Activated naive CD8-positive, alpha-beta T cell (primary cell): ENCODE measurements around the gene MNT.

Experiments used
- H3K27ac Mint-ChIP-seq: one replicate; pipeline ENCODE4 v1.8.0; 2021; ENCODE audit warnings: mixed read lengths
- H3K27me3 Mint-ChIP-seq: one replicate; pipeline ENCODE4 v1.8.0; 2021; ENCODE audit warnings: mixed read lengths
- H3K36me3 Mint-ChIP-seq: one replicate; pipeline ENCODE4 v1.8.0; 2021; ENCODE audit warnings: mixed read lengths
- H3K4me1 Mint-ChIP-seq: one replicate; pipeline ENCODE4 v1.8.0; 2021; ENCODE audit warnings: low read depth, mixed read lengths
- H3K4me3 Mint-ChIP-seq: one replicate; pipeline ENCODE4 v1.8.0; 2021; ENCODE audit warnings: mild to moderate bottlenecking, mixed read lengths
- H3K9me3 Mint-ChIP-seq: one replicate; pipeline ENCODE4 v1.8.0; 2021; ENCODE audit warnings: low read depth, mixed read lengths

Gene MNT

DNA sequence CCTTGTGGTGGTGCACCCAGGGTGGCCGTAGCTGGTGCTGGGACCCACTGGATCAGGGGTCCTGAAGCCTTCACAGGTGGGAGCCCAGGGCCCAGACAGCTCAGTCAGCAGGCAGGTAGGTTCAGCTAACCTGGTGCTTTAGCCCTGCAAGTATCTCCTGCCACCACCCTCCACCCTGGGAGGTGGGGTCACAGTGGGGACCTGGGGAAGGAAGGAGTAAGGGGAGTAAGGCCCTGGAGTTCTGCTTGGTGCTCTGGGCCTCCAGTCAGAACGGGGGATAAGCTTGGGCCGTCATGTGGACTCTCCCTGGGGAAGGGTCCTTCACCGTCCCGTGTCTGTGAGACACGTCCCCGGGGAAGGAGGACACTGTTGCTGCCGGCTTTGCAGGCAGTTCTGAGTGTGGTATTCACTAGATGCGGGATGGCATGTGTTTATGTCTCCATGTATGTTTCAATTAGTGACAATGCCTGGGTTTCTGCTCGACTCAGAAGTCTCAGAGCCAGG, 42.9 kb downstream of the MNT start:
- Mint-ChIP-seq H3K9me3 (no peaks in the 10 kb centered on the region), H3K27me3 (no peaks in the 10 kb centered on the region), H3K27ac (no peak overlapping the region), H3K4me3 (no peak overlapping the region), H3K4me1 (peaks cover 17% of the 10 kb centered on the region), H3K36me3 (peaks cover 2% of the 10 kb centered on the region)

DNA sequence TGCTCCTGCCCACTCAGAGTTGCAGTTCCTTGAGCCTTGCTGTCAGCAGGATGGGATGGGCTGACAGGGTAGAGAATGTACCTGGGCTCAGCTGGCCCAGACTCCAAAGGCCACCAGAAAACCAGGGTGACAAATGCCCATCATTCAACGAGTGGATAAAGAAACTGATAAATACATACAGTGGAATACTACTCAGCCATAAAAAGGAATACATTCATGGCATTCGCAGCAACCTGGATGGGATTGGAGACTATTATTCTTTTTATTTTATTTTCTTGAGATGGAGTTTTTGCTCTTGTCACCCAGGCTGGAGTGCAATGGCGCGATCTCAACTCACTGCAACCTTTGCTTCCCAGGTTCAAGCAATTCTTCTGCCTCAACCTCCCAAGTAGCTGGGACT, 43.6 kb downstream of the MNT start:
- H3K36me3 Mint-ChIP-seq, result peaks cover 2% of the 10 kb centered on the region
- no peak overlapping the region for H3K27ac Mint-ChIP-seq
- H3K27me3 Mint-ChIP-seq, result no peaks in the 10 kb centered on the region
- peaks cover 18% of the 10 kb centered on the region for H3K4me1 Mint-ChIP-seq
- no peak overlapping the region for H3K4me3 Mint-ChIP-seq
- H3K9me3 Mint-ChIP-seq, result no peaks in the 10 kb centered on the region

DNA sequence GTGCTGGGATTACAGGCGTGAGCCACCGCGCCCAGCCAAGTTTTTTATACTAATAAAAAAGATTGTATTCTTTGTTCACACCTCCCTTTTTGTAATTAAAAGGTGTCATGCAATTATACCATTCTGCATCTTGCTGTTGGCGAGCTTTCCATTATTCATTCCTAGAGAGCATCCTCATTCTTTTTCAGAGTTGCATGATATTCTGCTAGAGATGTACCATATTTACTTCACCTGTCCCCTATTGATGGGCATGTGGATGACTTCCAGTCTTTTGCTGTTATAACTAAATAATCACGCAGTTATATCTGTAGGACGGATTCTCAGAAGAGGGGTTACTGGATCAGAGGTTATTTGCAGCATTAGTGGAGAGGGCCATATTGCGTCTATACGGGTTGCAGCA, 46.5 kb downstream of the MNT start:
- Mint-ChIP-seq H3K36me3 (peaks cover 2% of the 10 kb centered on the region), H3K4me1 (peaks cover 20% of the 10 kb centered on the region), H3K27me3 (no peaks in the 10 kb centered on the region), H3K27ac (peak overlapping the region; percentile 51), H3K9me3 (no peaks in the 10 kb centered on the region), H3K4me3 (no peak overlapping the region)

GRCh38 chr17:2351269-2351668, 49.6 kb downstream of the MNT start:
- Mint-ChIP-seq H3K27me3 (no peaks in the 10 kb centered on the region), H3K36me3 (no peaks in the 10 kb centered on the region), H3K4me3 (no peak overlapping the region), H3K9me3 (no peaks in the 10 kb centered on the region), H3K27ac (no peak overlapping the region), H3K4me1 (peaks cover 20% of the 10 kb centered on the region)

- no peaks in the 10 kb centered on the region for H3K9me3 Mint-ChIP-seq
- no peak overlapping the region for H3K4me3 Mint-ChIP-seq
- H3K27me3 Mint-ChIP-seq, result no peaks in the 10 kb centered on the region
- no peak overlapping the region for H3K27ac Mint-ChIP-seq
- H3K36me3 Mint-ChIP-seq, result peaks cover 5% of the 10 kb centered on the region
- H3K4me1 Mint-ChIP-seq, result peaks cover 9% of the 10 kb centered on the region
Measured at GRCh38 chr17:2347805-2348685, 52.8 kb downstream of the MNT start.

- H3K27ac Mint-ChIP-seq, result no peak overlapping the region
- H3K4me1 Mint-ChIP-seq, result peaks cover 20% of the 10 kb centered on the region
- H3K4me3 Mint-ChIP-seq, result no peak overlapping the region
- no peaks in the 10 kb centered on the region for H3K27me3 Mint-ChIP-seq
- H3K36me3 Mint-ChIP-seq, result peaks cover 5% of the 10 kb centered on the region
- H3K9me3 Mint-ChIP-seq, result no peaks in the 10 kb centered on the region
Measured at GRCh38 chr17:2346475-2346874, 54.4 kb downstream of the MNT start.

DNA sequence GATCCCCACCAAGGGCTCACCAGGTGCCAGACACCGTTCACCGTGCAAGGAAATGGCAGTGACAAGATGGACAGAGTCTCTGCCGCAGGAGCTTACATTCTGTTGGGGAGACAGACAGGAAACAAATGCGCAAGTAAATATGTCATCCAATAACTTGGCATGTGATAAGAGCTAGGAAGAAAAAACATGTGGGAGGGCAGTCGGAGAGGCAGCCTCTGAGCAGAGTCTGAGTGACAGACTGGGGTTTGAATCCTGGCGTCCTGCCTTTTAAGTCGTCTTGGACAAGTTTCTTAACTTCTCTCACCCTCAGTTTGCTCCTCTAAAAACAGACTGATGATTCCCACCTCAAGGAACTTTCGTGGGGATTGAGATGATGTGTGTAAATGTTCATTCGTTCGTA, 56.3 kb downstream of the MNT start:
- H3K27ac Mint-ChIP-seq, result no peak overlapping the region
- no peak overlapping the region for H3K4me3 Mint-ChIP-seq
- H3K4me1 Mint-ChIP-seq, result peaks cover 22% of the 10 kb centered on the region
- no peaks in the 10 kb centered on the region for H3K9me3 Mint-ChIP-seq
- H3K36me3 Mint-ChIP-seq, result peaks cover 5% of the 10 kb centered on the region
- H3K27me3 Mint-ChIP-seq, result no peaks in the 10 kb centered on the region

DNA sequence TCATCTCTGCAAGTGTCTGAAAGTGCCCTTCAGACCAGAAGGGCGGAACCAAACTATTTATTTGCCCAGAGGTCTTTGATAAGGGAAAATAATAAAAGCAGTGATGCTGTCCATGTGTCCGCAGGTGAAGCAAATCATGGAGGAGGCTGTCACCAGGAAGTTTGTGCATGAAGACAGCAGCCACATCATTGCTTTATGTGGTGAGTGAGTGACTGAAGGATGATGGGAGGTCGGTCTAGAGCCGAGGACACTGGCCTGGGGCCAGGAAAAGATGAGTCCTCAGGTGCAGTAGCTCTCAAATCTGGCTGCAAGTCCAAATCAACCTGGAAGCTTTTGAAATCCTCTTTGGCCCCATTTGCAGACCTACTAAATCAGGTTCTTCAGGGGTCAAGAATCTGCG, 57.4 kb downstream of the MNT start:
- Mint-ChIP-seq H3K27ac (peak overlapping the region; percentile 73), H3K4me3 (no peak overlapping the region), H3K27me3 (no peaks in the 10 kb centered on the region), H3K4me1 (peaks cover 28% of the 10 kb centered on the region), H3K36me3 (peaks cover 5% of the 10 kb centered on the region), H3K9me3 (no peaks in the 10 kb centered on the region)

DNA sequence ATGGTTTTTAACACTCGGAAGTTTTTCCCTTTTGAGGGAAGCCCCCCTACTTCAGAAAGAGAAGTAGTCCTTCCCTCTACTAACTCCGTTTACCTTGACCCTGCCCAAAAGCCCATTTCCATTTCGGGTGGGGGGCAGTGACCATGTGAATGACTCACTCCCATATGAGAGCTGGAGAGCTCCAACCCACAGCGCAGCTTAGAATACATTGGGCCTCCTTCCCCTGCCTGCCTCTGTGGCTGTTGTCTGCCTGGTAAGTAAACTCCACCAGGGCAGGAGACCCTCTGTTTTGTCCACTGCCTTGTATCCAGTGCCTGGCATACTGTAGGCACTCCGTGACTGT, 62.6 kb downstream of the MNT start:
- Mint-ChIP-seq H3K9me3 (no peaks in the 10 kb centered on the region), H3K4me3 (peak overlapping the region; percentile 88), H3K27ac (peak overlapping the region; percentile 82), H3K4me1 (peaks cover 36% of the 10 kb centered on the region), H3K27me3 (no peaks in the 10 kb centered on the region), H3K36me3 (peaks cover 16% of the 10 kb centered on the region)

DNA sequence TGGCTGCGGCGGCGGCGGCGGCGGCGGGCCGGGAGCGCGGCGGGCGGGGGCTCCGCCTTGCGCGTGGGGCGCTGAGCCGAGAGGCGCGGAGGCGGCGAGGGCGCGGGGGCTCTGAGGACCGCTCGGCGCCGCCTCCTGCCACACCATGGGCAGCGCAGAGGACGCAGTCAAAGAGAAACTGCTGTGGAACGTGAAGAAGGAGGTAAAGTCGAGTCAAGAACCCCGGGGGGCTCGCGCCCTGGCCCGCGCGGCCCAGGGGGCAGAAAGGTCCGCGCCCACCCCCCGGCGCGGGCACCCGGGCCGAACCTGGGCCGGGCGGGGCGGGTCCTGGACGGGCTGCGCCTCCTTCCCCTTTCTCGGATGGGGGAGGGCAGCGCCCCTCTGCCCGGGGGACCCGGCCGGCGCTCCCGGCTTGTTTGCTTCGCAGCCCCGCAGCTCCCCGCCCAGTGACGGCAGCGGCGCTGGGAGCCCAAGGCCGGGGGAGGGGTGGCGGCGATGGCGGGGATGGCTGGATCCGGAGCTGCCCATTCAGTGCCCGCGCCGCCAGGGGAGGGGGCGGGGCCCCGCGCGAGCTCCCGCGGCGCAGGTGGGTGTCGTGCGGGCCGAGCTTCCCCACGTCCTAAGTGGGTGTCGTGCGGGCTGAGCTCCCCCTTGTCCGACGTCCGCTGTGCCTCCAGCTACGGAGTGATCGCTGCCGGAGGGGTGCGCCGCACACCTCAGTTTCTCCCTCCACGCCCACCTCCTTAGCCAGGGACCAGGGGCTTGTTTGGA, 63.1 kb downstream of the MNT start:
- H3K4me3 Mint-ChIP-seq, result peak overlapping the region; percentile 88
- H3K36me3 Mint-ChIP-seq, result peaks cover 14% of the 10 kb centered on the region
- no peaks in the 10 kb centered on the region for H3K9me3 Mint-ChIP-seq
- H3K27ac Mint-ChIP-seq, result peak overlapping the region; percentile 82
- no peaks in the 10 kb centered on the region for H3K27me3 Mint-ChIP-seq
- H3K4me1 Mint-ChIP-seq, result peaks cover 31% of the 10 kb centered on the region

- peaks cover 26% of the 10 kb centered on the region for H3K4me1 Mint-ChIP-seq
- no peaks in the 10 kb centered on the region for H3K27me3 Mint-ChIP-seq
- no peaks in the 10 kb centered on the region for H3K9me3 Mint-ChIP-seq
- H3K27ac Mint-ChIP-seq, result peak within 1 kb of the TSS; percentile 98
- peaks cover 14% of the 10 kb centered on the region for H3K36me3 Mint-ChIP-seq
- H3K4me3 Mint-ChIP-seq, result peak within 1 kb of the TSS; percentile 88
Measured at GRCh38 chr17:2336852-2337543, 63.9 kb downstream of the MNT start, which contains the start of gene SGSM2. Gene SGSM2, plus strand, starts transcription at chr17:2337501. Its CDS starts 188 bp downstream, at chr17:2337689.

- peak within 1 kb of the TSS; percentile 98 for H3K27ac Mint-ChIP-seq
Measured at GRCh38 chr17:2336215-2336851, 64.5 kb downstream of the MNT start, which contains the start of gene TSR1. Gene TSR1, minus strand, starts transcription at chr17:2336457. Its CDS starts 30 bp downstream, at chr17:2336427.

DNA sequence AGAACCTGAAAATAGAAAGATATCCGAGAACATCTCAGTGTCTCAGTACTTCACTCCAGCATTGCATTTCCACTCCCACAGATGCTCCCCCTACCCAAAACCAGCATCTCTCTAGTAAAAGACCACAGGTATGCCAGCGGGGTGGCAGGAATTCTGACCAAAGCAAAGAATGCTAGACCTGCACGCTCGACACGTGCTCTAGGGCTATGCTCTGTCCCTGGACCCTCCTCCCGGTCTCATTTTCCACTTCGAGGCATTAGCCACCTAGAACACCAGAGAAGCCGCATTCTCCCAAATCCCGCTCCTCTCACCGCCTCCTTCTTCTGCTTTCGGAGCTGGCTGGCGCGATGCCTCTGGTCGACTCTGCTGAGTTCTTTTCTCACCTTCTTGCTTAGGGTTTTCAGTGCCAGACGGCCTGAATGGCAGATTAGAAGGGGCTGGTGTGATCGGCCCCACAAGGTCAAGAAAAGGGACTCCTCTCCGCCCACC, 65.1 kb downstream of the MNT start:
- Mint-ChIP-seq H3K9me3 (no peaks in the 10 kb centered on the region), H3K27ac (peak overlapping the region; percentile 98)

More at GRCh38 chr17:2336215-2336851, 64.5 kb downstream of the MNT start, which contains the start of gene TSR1:
- no peaks in the 10 kb centered on the region for H3K27me3 Mint-ChIP-seq
- peaks cover 22% of the 10 kb centered on the region for H3K4me1 Mint-ChIP-seq
- no peak within 1 kb of the TSS for H3K4me3 Mint-ChIP-seq
- H3K9me3 Mint-ChIP-seq, result no peaks in the 10 kb centered on the region
- H3K36me3 Mint-ChIP-seq, result peaks cover 14% of the 10 kb centered on the region

More for the DNA sequence above, 65.1 kb downstream of the MNT start:
- Mint-ChIP-seq H3K4me3 (no peak overlapping the region), H3K4me1 (peaks cover 22% of the 10 kb centered on the region), H3K27me3 (no peaks in the 10 kb centered on the region), H3K36me3 (peaks cover 15% of the 10 kb centered on the region)
